Activated T-cell treated with anti-CD3 and anti-CD28 coated beads for 4 hours (primary cell): ENCODE data around the gene LPIN2.
"Not testable (repeated sequence)": the region's sequence is repeated elsewhere in the genome, so short reads cannot be mapped to it uniquely, and the experiment has no call there.

ENCODE experiments used
- DNase-seq: peaks from one replicate; pipeline ENCODE4 v3.0.0-alpha.2; 2020

Gene LPIN2, protein sequence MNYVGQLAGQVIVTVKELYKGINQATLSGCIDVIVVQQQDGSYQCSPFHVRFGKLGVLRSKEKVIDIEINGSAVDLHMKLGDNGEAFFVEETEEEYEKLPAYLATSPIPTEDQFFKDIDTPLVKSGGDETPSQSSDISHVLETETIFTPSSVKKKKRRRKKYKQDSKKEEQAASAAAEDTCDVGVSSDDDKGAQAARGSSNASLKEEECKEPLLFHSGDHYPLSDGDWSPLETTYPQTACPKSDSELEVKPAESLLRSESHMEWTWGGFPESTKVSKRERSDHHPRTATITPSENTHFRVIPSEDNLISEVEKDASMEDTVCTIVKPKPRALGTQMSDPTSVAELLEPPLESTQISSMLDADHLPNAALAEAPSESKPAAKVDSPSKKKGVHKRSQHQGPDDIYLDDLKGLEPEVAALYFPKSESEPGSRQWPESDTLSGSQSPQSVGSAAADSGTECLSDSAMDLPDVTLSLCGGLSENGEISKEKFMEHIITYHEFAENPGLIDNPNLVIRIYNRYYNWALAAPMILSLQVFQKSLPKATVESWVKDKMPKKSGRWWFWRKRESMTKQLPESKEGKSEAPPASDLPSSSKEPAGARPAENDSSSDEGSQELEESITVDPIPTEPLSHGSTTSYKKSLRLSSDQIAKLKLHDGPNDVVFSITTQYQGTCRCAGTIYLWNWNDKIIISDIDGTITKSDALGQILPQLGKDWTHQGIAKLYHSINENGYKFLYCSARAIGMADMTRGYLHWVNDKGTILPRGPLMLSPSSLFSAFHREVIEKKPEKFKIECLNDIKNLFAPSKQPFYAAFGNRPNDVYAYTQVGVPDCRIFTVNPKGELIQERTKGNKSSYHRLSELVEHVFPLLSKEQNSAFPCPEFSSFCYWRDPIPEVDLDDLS

DNA sequence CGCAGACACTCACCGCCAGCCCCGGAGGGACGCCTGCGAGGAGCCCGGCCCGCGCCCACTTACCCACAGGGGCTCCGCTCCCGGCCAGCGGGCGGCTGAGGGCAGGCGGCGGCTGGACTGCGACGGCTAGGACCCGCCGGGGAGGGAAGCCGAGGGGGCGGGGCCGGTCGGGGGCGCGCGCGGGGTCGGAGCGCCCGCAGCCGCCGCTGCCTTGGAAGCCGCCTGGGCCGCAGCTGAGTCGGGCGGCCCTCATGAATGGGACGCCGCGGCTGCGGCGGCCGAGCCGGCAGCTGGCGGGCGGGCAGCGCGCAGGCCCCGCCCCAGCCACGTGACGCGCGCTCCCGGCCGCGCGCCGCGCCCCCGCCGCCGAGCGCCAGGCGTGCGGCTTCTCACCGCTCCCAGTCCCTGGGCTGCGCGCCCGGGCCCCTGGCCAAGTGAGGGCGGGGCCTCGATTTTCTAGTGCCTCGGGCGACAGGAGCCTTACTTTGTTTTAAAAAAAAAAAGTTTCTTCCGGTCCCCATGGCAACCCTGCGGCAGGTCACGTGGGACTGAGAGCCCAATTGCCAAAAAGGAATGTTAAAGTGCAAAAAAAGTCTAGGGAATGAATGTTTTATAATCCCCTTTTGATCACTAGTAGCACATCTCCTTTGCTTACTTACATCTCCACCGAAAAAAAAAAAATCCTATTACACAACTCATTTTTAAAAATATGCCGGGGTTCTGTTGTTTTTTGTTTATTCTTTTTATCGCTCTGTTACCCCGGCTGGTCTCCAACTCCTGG, at the start of gene LPIN2:
LPIN2 (minus strand) TSS at position 121 of the 781 bp plus-strand sequence. CDS start 52,304 bp downstream, outside the sequence.
- DNase-seq = peak; percentile 92

DNA sequence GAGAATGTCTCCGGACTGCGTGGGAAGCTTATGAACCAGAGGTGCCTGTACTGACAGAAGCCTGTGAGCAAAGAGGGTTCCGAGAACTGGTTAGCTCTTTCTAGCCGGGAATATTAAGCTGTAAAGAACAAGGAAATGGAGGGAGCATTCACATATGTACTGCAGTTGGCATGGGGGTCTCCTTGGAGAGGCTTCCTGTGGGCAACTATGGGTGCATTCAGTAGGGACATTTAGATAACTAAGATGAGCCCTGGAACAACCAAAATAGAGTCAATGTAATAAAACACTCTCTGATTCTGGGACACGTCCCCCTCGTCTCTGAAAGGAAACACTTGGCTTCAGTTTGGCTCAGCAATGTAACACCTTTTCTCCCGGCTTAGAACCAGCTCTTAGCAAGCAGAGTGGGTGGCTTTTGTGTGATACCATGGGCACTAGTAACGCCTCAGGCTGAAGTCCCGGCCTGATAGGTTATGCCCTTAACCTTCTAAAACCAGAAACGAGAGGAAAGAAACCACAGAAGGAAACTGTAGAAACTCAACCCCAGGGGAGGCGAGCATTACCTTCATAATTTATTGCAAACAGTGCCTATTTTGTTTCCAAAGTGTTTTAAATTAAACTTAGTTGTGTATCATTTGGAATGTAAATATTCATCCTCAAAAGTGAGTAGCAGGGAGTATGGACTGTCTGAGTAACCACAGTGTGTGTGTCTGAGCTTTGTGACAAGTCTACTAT, 48.8 kb upstream of the LPIN2 start:
- DNase-seq = no peak

DNA sequence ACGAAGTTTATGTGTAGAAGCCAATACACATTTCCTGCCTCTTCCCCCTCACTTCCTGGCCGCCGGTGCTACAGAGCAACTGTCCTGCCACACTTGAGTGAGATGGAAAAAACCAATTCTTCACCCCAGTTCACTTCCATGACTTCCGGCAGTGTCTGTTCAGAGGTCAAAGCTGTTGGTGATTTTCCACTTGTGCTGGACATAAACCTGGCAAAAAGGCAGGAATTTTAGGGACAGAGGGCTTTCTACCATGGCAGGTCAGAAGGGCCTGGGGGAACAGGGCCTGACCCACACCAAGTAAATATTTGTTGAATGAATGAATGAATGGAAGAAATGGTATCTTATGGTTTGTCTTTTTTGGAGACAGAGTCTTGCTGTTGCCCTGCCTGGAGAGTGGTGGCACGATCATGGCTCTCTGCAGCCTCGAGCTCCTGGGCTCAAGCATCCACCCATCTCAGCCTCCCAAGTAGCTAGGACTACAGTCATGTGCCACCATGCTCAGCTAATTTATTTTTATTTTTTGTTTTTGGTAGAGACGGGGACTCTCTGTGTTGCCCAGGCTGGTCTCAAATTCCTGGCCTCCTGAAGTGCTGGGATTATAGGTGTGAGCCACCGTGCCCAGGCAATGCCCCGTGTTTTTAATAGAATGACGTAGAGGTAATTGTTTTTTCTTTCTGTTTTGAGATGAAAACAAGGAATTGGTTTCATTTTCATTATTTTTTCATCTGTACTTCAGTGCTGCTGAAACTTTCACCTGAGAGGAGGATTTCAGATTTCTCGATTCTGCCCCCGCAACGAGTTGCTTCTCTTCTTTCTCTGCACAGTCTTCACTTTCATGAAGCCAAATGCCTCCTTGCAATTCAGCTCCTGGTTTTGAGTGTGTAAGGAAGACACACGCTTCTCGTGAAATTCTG, 48.0 kb upstream of the LPIN2 start:
- peak; percentile 20 for DNase-seq

DNA sequence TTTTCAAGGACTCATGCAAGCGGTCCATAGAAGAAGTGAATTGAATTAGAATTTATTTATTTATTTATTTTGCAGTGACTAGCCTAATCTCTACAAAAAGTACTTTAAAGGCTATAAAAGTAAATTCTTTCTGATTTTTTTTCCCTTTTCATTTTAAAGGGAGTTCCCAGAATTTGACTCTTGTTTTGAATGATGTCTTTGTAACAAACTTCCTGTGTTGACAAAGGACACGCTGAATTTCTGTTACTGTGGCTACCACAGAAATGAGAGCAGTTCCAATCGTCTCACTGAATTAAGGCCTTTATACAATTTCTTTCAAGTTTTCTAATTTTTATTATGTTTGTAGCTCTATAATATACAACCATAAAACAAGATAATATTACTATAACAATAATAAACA, 46.3 kb upstream of the LPIN2 start:
- DNase-seq = no peak

DNA sequence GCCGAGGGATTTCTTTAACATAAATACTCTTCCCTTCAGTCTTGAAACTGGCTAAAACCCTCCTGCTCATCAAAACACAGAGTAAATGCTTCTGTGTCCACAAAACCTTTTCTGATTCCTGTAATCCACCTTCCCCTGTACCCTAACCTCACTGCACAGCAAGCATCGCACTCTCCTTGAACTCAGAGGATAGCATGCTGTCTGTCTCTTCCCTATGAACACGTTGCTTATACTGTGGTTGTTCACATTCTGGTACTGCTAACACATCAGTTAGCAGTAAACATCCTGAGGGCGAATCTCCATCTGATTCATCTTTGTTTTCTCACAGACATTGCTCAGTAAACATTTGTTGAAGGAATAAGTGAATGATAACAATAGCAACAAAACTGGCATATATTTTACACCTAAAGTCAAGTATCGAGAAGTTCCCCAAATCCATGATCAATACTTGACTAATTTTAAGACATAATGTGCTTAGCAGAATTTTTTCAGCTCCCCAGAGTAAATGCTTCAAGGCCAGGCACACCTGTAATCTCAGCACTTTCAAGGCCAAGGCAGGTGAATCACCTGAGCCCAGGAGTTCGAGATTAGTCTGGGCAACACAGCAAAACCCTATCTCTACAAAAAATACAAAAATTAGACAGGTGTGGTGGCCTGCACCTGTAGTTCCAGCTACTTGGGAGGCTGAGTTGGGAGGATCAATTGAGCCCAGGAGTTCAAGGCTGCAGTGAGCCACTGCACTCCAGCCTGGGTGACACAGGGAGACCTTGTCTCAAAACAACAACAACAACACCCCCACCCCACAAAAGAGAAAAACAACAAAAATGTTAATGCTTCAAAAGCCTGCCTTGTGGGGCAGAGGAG, 45.6 kb upstream of the LPIN2 start:
- DNase-seq = no peak

DNA sequence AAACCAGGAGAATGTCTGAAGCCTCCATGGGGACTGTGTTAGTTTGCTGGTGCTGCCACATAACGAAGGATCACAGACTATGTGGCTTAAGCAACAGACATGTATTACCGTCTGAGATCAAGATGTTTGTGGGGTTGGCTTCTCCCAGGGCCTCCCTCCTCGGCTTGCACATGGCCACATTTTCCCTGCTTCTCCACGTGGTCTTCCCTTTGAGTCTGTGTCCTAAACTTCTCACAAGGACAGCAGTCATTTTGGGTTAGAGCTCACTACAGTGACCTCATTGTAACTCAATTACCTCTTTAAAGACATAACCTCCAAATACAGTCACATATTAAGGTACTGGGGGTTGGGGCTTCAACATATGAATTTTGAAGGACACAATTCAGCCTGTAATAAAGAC, 44.6 kb upstream of the LPIN2 start:
- DNase-seq = no peak

DNA sequence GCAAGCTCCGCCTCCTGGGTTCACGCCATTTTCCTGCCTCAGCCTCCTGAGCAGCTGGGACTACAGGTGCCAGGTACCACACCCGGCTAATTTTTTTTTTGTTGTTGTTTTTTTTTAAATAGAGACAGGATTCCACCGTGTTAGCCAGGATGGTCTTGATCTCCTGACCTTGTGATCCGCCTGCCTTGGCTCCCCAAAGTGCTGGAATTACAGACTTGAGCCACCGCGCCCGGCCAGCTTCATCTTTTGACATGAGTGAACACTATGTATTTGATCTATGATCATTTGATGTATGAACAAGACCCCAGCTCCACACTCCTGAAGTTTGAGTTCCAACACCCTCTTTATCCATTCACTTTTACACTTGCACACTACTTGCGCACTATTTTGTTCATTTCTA, 43.4 kb upstream of the LPIN2 start:
- DNase-seq = no peak

DNA sequence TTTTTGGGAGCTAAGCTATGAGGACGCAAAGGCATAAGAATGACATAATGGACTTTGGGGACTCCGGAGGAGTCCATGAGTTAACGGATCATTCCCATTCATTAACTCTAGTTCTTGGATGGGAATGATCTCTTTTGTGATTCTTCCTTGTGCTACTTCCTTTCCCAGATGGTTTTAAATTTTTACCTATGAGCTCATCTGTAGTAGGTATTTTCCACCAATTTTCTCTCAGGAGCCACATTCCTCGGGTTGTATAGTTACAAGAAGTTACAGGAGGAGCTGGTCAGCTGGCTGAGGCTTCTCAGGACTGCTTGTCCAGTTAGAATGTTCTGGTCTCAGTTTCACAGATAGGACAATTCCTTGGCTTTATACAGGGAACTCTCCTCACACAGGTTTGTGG, 42.9 kb upstream of the LPIN2 start:
- DNase-seq = no peak

DNA sequence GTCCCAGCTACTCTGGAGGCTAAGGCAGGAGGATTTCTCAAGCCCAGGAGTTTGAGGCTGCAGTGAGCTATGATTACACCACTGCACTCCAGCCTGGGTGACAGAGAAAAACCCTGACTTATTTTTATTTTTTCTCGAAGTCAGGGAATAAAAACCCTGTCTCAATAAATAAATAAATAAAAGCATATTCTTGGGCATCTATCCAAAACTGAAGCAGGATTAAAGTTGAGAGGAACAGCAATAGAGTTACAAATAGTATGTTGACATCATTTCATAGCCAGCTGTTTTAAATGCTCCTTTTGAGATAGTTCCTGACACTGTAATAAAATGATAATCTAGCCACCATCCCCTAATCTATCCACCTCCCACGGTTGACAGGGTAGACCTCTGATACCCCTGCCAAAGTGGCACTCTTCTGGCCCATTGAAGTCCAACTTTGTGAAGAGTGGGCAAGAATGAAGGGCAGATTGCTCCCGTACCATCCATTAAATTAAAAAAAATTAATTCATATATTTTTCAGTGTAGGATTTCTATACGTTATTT, 42.3 kb upstream of the LPIN2 start:
- DNase-seq = no peak

DNA sequence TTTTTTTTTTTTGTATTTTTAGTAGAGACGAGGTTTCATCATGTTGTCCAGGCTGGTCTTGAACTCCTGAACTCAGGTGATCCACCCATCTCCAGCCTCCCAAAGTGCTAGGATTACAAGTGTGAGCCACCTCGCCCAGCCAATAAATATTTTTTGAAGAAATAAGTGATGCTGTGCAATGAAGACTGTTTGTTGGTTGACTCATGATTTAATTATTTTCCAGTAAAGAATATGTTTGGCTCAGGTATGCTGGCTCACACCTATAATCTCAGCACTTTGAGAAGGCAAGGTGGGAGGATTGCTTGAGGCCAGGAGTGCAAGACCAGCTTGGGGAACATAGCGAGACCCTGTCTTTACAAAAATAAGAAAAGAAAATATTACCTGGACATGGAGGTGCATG, 41.8 kb upstream of the LPIN2 start:
- DNase-seq = no peak

DNA sequence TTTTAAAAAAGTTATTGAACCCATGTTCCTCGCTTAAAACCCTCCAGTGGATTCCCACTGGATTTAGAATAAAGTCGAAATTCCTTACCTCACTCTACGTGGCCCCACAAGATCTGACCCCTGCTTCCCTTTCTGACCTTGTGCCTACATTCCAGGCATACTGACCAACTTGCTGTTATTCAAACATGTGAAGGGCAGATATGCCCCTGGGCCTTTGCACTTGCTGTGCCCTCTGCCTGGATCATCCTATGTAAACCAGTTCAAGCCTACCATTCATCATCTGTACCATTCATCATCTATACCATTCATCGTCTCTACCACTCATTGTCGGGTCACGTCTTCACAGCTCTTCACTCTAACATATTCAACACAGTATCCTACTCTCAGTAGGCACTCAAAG, 41.3 kb upstream of the LPIN2 start:
- DNase-seq = no peak

DNA sequence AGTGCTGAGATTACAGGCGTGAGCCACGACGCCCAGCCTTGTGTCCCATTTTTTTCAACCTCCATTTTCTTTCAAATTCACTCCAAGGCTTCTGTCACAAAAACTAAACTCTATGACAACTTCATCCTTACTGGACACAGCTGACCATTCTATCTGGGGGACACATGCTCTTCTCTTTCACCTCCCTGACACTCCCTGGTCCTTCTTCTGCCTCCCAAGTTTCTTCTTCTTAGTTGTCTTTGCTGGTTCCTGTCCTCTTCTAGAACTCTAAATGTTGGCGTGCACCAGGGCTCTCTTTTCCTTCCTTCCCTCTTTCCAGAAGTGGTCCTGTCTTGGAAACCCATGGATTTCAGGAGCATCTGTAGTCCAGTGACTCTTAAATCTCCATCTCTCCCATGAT, 40.1 kb upstream of the LPIN2 start:
- DNase-seq = no peak

DNA sequence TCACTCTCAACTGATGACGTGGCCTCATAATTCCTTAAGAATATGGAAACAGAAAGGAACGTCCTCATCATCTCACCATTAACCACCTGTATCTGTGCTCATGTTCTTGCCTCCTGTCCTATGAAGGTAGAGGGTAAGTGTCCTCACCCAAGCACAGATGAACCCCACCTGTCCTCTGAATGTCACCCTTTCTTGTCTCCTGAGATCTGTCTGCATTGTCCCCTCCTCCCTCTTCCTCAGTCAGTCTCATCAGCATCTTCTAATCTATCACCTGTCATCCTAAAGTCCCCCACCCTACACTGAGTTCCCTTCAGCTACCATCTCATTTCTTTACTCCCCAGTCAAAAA, 39.4 kb upstream of the LPIN2 start:
- no peak for DNase-seq

DNA sequence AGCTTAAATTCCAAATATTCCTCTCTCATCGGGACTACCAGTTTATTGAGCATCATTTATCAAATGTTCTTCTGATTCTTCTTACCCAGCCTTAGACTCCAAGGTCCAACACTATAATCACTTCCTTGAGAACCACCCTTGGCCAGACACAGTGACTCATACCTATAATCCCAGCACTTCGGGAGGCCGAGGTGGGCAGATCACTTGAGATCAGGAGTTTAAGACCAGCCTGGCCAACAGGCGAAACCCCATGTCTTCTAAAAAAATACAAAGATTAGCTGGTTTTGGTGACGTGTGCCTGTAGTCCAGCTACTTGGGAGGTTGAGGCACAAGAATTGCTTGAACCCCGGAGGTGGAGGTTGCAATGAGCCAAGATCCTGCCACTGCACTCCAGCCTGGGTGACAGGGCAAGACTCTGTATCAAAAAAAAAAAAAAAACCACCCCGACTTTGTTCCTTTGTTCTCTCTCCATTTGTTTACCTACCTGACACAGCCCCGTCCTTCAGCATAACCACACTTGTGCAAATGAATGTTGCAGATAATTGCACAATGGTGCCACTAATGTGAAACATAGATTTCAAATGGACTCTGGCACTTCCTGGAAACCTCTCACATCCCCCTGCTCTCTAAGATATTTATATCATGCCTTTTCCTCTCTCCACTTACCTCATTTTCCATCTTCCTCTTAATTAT, 38.9 kb upstream of the LPIN2 start:
- no peak for DNase-seq

DNA sequence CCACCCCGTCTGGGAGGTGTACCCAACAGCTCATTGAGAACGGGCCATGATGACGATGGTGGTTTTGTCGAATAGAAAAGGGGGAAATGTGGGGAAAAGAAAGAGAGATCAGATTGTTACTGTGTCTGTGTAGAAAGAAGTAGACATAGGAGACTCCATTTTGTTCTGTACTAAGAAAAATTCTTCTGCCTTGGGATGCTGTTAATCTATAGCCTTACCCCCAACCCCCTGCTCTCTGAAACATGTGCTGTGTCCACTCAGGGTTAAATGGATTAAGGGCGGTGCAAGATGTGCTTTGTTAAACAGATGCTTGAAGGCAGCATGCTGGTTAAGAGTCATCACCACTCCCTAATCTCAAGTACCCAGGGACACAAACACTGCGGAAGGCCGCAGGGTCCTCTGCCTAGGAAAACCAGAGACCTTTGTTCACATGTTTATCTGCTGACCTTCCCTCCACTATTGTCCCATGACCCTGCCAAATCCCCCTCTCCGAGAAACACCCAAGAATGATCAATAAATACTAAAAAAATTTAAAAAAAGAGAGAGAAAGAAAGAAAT, 37.0 kb upstream of the LPIN2 start:
- not testable (repeated sequence) for DNase-seq

DNA sequence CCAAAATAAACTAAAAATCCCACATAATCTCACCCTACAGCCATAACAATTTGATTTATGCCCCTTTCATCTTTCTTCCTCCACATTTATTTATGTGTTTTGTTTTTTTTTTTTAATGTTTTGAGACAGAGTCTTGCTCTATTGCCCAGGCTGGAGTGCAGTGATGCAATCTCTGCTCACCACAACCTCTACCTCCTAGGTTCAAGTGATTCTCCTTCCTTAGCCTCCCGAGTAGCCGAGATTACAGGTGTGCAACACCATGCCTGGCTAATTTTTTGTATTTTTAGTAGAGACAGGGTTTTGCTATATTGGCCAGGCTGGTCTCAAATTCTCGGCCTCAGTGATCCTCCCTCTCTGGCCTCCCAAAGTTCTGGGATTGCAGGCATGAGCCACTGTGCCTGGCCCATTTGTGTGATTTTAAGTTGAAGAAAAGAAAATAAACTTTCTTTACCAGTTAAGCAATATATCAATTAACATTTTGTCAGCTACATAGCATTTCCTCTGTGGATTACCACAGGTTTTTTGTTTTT, 35.9 kb upstream of the LPIN2 start:
- DNase-seq = no peak

DNA sequence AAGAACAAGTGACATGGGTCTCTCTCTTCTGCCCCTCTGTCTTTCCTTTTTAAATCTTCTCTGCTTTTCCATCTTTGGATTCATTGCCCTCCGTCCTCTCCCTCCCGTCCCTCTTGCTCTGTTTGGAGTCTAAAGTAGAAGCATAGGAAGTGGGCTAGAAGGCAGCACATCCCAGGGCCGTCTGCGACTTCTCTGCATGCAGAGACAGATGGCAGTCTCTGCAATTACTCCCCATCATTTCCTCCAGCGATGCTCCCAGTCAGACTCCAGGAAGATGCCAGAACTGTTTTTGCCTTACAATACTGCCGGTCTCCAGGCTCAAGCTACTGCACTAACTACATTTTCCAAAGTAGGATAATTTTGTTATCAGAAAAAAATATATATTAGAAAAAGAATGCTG, 35.2 kb upstream of the LPIN2 start:
- no peak for DNase-seq

DNA sequence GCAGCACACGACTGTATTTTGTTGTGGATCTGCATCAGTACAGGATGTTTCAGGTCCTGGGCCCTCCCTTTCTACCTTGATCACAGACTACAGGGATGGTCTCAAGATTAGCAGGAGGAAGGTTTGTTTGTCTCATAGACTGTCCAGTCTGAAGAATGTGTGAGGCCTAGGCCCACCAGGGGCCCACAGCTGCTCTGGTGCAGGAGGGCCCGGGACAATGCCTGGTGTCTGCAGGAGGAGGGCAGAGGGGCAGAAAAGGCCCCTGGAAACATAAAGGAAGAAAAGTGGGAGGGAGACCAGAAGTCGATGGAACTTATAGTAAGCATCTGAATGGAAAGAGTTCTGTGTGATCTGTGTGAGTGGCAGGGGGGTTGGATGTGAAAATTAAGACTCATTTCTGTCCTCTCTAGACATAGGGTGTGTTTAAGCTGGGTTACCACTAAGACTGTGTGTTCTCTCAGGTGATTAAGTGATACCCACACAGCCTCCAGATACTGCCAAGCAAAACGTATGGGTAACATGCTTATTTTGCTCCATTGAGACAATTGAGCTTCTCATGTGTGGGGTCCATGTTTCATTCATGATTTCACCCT, 33.4 kb upstream of the LPIN2 start:
- no peak for DNase-seq
